Measurements from ENCODE around the gene CAPN5. TPM values are rescaled to one million over a fixed set of nuclear protein-coding genes. Genes with fewer than 3 reads are reported as not detected.
A peak's percentile ranks its signal among the peaks of the same experiment; 100 is the strongest.

CAPN5 gene
- total and polyA plus RNA-seq, 10 of the 15 experiments (the other 5 are each of a cell fraction or from before 2014, with no cell fraction given), result 0.02 to 0.33 (median 0.07) TPM; not detected in 3

- TF ChIP-seq, protein P1, sequence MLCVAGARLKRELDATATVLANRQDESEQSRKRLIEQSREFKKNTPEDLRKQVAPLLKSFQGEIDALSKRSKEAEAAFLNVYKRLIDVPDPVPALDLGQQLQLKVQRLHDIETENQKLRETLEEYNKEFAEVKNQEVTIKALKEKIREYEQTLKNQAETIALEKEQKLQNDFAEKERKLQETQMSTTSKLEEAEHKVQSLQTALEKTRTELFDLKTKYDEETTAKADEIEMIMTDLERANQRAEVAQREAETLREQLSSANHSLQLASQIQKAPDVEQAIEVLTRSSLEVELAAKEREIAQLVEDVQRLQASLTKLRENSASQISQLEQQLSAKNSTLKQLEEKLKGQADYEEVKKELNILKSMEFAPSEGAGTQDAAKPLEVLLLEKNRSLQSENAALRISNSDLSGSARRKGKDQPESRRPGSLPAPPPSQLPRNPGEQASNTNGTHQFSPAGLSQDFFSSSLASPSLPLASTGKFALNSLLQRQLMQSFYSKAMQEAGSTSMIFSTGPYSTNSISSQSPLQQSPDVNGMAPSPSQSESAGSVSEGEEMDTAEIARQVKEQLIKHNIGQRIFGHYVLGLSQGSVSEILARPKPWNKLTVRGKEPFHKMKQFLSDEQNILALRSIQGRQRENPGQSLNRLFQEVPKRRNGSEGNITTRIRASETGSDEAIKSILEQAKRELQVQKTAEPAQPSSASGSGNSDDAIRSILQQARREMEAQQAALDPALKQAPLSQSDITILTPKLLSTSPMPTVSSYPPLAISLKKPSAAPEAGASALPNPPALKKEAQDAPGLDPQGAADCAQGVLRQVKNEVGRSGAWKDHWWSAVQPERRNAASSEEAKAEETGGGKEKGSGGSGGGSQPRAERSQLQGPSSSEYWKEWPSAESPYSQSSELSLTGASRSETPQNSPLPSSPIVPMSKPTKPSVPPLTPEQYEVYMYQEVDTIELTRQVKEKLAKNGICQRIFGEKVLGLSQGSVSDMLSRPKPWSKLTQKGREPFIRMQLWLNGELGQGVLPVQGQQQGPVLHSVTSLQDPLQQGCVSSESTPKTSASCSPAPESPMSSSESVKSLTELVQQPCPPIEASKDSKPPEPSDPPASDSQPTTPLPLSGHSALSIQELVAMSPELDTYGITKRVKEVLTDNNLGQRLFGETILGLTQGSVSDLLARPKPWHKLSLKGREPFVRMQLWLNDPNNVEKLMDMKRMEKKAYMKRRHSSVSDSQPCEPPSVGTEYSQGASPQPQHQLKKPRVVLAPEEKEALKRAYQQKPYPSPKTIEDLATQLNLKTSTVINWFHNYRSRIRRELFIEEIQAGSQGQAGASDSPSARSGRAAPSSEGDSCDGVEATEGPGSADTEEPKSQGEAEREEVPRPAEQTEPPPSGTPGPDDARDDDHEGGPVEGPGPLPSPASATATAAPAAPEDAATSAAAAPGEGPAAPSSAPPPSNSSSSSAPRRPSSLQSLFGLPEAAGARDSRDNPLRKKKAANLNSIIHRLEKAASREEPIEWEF (IDR thresholded peaks at IDR 0.05; ENCODE audit: insufficient replicate concordance, low read depth, low read length), result no peak
- TF ChIP-seq NR2F1 (conservative IDR thresholded peaks at IDR 0.05), result no peak
- TF ChIP-seq KDM1A (IDR thresholded peaks at IDR 0.05; ENCODE audit: borderline replicate concordance), result no peak
Measured at GRCh38 chr11:77150836-77151235, 84.1 kb downstream of the CAPN5 start (continued).

GRCh38 chr11:77151804-77152509 is 85.2 kb downstream of the CAPN5 start:
- ATAC-seq, result peak; percentile 33
- no peaks in the 10 kb centered on the region for H4K20me1 ChIP-seq (ENCODE audit: control insufficient read depth, insufficient read depth)
- no peaks in the 10 kb centered on the region for H3K36me3 ChIP-seq (ENCODE audit: control insufficient read depth in 2 of 2, insufficient read depth in 2 of 2, low read length in 1 of 2)
- H3K9me3 ChIP-seq (replicated peaks; ENCODE audit: control insufficient read depth, insufficient read depth, low read length), result no peaks in the 10 kb centered on the region
- no peak overlapping the region for H3K4me2 ChIP-seq (ENCODE audit: control insufficient read depth, insufficient read depth)
- CTCF ChIA-PET, result interaction anchor here (0.9 kb wide), 1 partner anchor 41 kb away, joined by 4 read pairs; no protein-coding TSS in a partner anchor
- no peak overlapping the region for H2AFZ ChIP-seq (ENCODE audit: control insufficient read depth, low read depth, low read length)
- intact Hi-C loops (cut with micrococcal nuclease; ENCODE audit: unreplicated experiment) (no loop called here), in situ Hi-C loops (cut with MboI) (no loop called here)
- no peaks in the 10 kb centered on the region for H3K79me2 ChIP-seq (ENCODE audit: control insufficient read depth, insufficient read depth, low read length)
- DNase-seq (ENCODE audit: low read depth, low spot score), result peak; percentile 5
- POLR2A ChIA-PET, result no interaction called here
- FAIRE-seq, result peak; percentile 61
- TF ChIP-seq IKZF1 (conservative IDR thresholded peaks at IDR 0.05), result peak; percentile 42; the same call in 1 of the 2 replicates
- TF ChIP-seq RUNX3 (IDR thresholded peaks at IDR 0.05; ENCODE audit: low read length), result peak; percentile 64
- TF ChIP-seq WRNIP1 (IDR thresholded peaks at IDR 0.05; ENCODE audit: borderline replicate concordance, low read depth, low read length), result no peak
- no peak for TF ChIP-seq RAD51 (IDR thresholded peaks at IDR 0.05)
- WGBS (ENCODE audit: insufficient coverage, insufficient replicate concordance, low lambda C conversion rate, missing lambda C conversion rate), result 24% methylated on average over 10 of the region's 11 CpGs
- peaks cover 2 to 4% of the 10 kb centered on the region in 2 experiments; a peak in 2 of 4 replicates for H3K27me3 ChIP-seq (replicated peaks in 1 of 2; ENCODE audit: control insufficient read depth in 2 of 2, insufficient read depth in 2 of 2, low read length in 1 of 2)
- H3K27ac ChIP-seq (ENCODE audit: control insufficient read depth, insufficient read depth), result no peak overlapping the region
- SMC1A ChIA-PET (ENCODE audit: uncharacterized antibody, unreplicated experiment), result no interaction called here
- H3K4me3 ChIP-seq, result no peak overlapping the region
- BruUV-seq (replicated peaks), result no TSS peak
- no peak overlapping the region for H3K9ac ChIP-seq (ENCODE audit: control insufficient read depth, insufficient read depth, low read length)
- RAD21 ChIA-PET (ENCODE audit: unreplicated experiment), result no interaction called here
- H3K4me1 ChIP-seq (ENCODE audit: control insufficient read depth, insufficient read depth, low read length), result no peaks in the 10 kb centered on the region; the same call in 1 of the 2 replicates
